ENCODE measurements around the gene NRXN3.

The NRXN3 gene

DNA sequence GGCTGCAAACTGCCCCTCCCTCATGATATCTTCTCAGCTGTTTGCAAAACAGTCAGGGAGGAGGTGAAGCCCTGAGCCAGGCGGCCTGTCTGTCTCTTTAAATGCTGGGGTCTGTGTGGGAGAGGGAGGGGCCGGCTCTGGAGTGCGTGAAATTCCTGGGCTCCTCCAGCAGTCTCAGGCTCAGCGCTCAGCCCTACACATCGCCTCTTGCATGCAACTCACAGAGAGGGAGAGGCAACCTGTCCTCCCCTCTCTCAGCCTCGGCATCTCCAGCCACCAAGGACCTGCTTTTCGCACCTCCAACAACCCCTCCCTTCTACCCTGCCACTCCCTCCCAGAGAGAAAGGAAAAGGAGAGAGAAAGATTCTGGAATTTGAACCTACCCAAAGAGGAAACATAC is at the start of gene NRXN3:
Gene NRXN3 (plus strand): TSS at position 171 of the 400 bp plus-strand sequence. CDS start 72,721 bp downstream, outside the sequence.
- H3K4me1 Mint-ChIP-seq, result no peaks in the 10 kb centered on the region
- peaks cover 6% of the 10 kb centered on the region for H3K9me3 Mint-ChIP-seq
- no peak for DNase-seq
- peaks cover 3% of the 10 kb centered on the region for H3K27me3 Mint-ChIP-seq
- no peak within 1 kb of the TSS for H3K4me3 Mint-ChIP-seq
- no peaks in the 10 kb centered on the region for H3K36me3 Mint-ChIP-seq
- H3K27ac Mint-ChIP-seq, result no peak within 1 kb of the TSS
- CTCF ChIA-PET, result no interaction called here

DNA sequence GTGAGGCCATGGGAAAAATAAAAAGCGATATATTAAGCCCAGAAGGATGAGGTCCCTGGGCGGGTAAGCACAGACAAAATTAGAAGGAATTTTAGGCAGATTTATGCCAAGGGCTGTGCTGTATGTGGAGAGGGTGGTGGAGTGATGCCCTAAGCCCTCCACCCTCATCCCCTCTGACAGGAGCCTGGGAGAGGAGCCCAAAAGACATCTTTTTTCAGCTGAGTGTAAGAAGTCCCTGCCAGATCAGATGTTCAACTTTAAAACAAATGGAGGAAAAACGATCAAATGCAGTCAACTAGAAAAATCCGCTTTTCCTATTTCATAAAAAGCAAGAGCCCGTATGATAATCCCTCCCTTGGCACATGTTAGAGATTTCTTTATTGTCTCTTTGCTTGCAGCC is 47.7 kb upstream of the NRXN3 start:
- H3K27ac Mint-ChIP-seq, result no peak overlapping the region

DNA sequence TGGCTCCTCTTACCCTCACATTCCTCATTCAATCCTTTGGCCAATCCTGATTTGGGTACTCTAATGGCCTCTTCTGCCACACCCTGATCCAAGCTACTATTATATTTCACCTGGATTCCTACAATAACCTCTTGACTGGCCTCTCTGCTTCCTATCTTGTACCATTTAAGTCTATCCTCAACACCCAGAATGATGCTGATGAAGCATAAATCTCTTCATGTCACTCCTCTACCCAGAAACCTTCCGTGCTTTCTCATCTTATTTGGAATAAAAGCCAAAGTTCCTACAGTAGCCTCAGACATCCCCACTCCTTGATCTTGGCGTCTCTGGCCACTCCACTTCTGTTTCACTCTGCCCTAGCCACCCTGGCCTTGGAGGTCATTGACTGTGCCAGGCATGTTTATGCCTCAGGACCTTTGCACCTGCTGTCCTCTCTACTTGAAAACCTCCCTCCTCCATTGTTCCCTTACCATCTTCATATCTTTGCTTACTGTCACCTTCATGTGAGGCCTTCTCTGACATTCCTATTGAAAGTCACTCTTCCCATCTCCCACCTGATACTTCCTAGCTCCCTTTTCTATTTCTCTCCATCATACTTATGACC is 46.4 kb upstream of the NRXN3 start:
- no peak overlapping the region for H3K4me3 Mint-ChIP-seq
- no peak overlapping the region for H3K27ac Mint-ChIP-seq
- H3K4me1 Mint-ChIP-seq, result no peaks in the 10 kb centered on the region
- H3K9me3 Mint-ChIP-seq, result no peaks in the 10 kb centered on the region
- no peaks in the 10 kb centered on the region for H3K27me3 Mint-ChIP-seq
- CTCF ChIA-PET, result no interaction called here
- DNase-seq, result no peak
- no peaks in the 10 kb centered on the region for H3K36me3 Mint-ChIP-seq

More for the DNA sequence above, 47.7 kb upstream of the NRXN3 start:
- Mint-ChIP-seq H3K27me3 (no peaks in the 10 kb centered on the region), H3K4me3 (no peak overlapping the region), H3K9me3 (no peaks in the 10 kb centered on the region), H3K4me1 (no peaks in the 10 kb centered on the region), H3K36me3 (no peaks in the 10 kb centered on the region)
- no peak for DNase-seq
- CTCF ChIA-PET, result no interaction called here

DNA sequence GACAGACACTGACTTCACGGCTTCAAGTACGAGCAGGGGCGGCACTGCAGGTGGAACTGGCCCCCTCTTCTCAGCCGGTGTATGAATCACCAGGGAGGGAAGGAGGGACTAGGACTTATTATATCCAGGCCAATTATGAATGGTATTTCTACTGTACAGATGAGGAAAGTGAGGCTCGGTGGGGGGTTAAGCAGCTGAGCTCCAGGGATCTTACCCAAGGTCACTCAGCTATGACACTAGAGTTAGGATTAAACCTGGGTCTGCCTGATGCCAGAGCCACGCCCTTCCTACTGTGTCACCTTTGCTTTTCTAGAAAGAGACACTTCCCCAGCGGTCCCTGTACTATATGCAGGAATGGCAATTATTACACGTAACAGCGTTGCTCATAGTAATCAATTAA is 42.2 kb upstream of the NRXN3 start:
- DNase-seq, result no peak
- H3K27ac Mint-ChIP-seq, result no peak overlapping the region
- H3K4me3 Mint-ChIP-seq, result no peak overlapping the region
- no peaks in the 10 kb centered on the region for H3K9me3 Mint-ChIP-seq
- H3K4me1 Mint-ChIP-seq, result no peaks in the 10 kb centered on the region
- H3K36me3 Mint-ChIP-seq, result no peaks in the 10 kb centered on the region
- CTCF ChIA-PET, result no interaction called here
- H3K27me3 Mint-ChIP-seq, result peaks cover 3% of the 10 kb centered on the region

DNA sequence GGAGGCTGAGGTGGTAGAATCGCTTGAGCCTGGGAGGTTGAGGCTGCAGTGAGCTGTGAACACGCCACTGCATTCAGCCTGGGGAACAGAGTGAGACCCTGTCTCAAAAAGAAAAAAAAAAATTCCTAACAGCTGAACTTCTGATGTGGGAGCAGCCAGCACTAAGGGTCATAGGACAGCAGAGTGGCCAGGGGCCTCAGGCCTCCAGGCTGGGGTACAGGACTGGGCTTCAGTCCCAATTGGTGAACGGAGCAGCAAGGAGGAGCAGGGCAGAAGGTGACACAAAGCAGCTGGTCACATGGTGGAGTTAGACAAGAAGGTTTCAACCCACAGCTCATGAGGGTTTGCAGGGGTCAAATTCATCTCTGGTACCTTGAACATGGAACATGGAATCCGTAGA is 40.8 kb upstream of the NRXN3 start:
- Mint-ChIP-seq H3K36me3 (no peaks in the 10 kb centered on the region), H3K4me3 (no peak overlapping the region), H3K9me3 (no peaks in the 10 kb centered on the region), H3K4me1 (no peaks in the 10 kb centered on the region), H3K27me3 (peaks cover 3% of the 10 kb centered on the region), H3K27ac (no peak overlapping the region)
- CTCF ChIA-PET, result no interaction called here
- no peak for DNase-seq

DNA sequence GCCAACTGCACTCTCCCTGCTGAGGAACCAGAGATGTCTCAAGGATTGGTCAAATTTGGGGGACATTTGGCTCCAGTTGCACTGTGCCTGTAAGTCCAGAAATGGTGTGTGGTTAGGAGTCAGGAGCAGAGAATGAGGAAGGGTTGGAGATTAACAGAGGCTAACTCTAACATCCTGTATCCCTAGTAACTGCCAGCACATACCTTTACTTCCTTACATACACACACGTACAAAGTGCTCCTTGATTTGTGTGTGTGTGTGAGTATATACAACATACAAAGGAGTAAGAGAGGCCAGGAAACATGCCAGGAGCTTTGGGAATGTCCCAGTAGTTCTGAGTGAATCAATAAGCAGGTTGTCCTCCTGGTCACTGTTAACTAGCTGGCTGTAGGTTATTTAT is 39.8 kb upstream of the NRXN3 start:
- CTCF ChIA-PET, result no interaction called here
- Mint-ChIP-seq H3K9me3 (no peaks in the 10 kb centered on the region), H3K36me3 (no peaks in the 10 kb centered on the region), H3K4me3 (no peak overlapping the region), H3K27ac (no peak overlapping the region), H3K27me3 (peaks cover 3% of the 10 kb centered on the region), H3K4me1 (no peaks in the 10 kb centered on the region)
- DNase-seq, result no peak

DNA sequence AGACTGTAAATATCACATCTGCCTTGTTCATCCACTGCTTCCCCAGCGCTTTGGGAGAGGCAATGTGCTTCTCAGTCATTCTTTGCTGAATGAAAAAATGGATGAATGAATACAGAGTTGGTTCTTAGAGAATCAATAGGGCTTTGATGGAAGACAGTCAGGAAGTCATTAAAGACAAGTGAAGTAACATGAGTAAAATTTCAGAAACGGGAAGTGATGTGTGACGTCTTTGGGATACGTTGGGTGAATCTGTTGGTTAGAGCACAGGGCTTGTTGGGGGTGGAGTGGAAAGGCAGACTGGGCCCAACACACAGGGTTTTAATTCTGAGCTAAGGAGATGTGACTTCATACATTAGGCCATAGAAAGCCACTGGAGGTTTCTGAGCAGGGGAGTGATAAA is 39.0 kb upstream of the NRXN3 start:
- peaks cover 3% of the 10 kb centered on the region for H3K27me3 Mint-ChIP-seq

DNA sequence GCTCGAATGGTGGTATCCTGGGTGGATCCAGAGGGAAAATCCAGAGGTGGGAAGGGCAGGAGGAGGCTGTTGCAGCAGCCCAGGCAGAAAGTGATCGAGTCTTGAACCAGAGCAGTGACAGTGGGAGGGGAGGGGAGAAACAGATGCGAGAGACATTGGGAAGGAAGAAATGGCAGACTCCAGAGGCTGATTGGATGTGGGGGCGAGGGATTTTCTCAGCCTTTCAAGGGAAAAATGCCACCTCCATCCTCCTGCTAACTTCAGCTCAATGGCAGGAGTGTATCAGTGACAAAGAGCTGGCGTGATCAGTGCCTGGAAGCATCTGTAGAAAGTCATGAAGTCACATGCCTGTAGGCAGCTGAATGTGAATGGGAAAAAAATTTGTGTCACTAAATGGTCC is 38.6 kb upstream of the NRXN3 start:
- H3K9me3 Mint-ChIP-seq, result no peaks in the 10 kb centered on the region
- H3K4me3 Mint-ChIP-seq, result no peak overlapping the region
- CTCF ChIA-PET, result no interaction called here
- DNase-seq, result no peak
- no peaks in the 10 kb centered on the region for H3K36me3 Mint-ChIP-seq
- peaks cover 3% of the 10 kb centered on the region for H3K27me3 Mint-ChIP-seq
- H3K27ac Mint-ChIP-seq, result no peak overlapping the region
- H3K4me1 Mint-ChIP-seq, result no peaks in the 10 kb centered on the region

More for the DNA sequence above, 39.0 kb upstream of the NRXN3 start:
- no peak for DNase-seq
- H3K9me3 Mint-ChIP-seq, result no peaks in the 10 kb centered on the region
- H3K27ac Mint-ChIP-seq, result no peak overlapping the region
- CTCF ChIA-PET, result no interaction called here
- no peaks in the 10 kb centered on the region for H3K36me3 Mint-ChIP-seq
- H3K4me1 Mint-ChIP-seq, result no peaks in the 10 kb centered on the region
- no peak overlapping the region for H3K4me3 Mint-ChIP-seq

DNA sequence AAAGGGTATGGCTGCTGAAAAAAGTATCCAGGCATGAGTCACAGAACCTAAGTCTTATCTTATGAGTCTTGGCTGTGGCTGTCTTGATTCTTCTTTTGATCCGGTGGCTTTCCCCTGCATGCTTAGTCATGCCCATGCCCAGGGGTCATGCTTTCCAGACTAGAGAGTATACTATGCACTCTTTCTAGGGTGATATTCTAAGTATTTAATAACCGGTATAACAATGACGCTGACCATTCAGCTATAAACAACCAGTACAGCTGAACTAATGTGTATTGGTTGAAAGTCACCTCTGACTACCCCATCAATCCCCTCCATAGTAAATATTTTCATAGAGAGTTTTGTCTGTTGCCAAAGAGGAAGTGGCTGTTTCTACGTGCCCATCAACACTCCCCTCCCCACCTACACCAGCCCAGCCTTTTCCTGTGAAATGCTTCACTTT is 34.7 kb upstream of the NRXN3 start:
- peaks cover 3% of the 10 kb centered on the region for H3K27me3 Mint-ChIP-seq
- no peak overlapping the region for H3K4me3 Mint-ChIP-seq
- no peaks in the 10 kb centered on the region for H3K36me3 Mint-ChIP-seq
- no peaks in the 10 kb centered on the region for H3K9me3 Mint-ChIP-seq
- CTCF ChIA-PET, result no interaction called here
- no peak for DNase-seq
- no peaks in the 10 kb centered on the region for H3K4me1 Mint-ChIP-seq
- H3K27ac Mint-ChIP-seq, result no peak overlapping the region

DNA sequence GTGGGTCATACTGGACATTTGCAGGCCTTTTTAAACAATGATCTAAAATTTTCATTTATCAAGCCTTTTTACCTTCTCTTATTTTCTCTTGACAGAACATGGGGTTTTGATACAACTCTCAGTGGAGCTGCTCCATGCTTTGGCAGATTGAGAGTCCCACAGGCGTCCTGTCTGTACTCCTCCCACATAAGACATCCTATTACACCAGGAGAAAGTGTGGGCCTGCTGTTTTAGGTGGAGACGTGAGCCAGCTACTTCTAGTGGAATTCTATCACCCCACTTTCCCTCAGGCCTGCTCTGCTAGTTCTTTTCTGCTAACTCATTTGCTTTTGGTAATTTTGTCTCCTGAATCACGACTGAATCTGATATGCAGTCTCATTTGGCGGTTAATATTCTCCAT is 33.5 kb upstream of the NRXN3 start:
- CTCF ChIA-PET, result no interaction called here
- no peak overlapping the region for H3K27ac Mint-ChIP-seq
- no peaks in the 10 kb centered on the region for H3K9me3 Mint-ChIP-seq
- H3K4me1 Mint-ChIP-seq, result no peaks in the 10 kb centered on the region
- no peaks in the 10 kb centered on the region for H3K36me3 Mint-ChIP-seq
- no peak overlapping the region for H3K4me3 Mint-ChIP-seq
- no peaks in the 10 kb centered on the region for H3K27me3 Mint-ChIP-seq
- no peak for DNase-seq

DNA sequence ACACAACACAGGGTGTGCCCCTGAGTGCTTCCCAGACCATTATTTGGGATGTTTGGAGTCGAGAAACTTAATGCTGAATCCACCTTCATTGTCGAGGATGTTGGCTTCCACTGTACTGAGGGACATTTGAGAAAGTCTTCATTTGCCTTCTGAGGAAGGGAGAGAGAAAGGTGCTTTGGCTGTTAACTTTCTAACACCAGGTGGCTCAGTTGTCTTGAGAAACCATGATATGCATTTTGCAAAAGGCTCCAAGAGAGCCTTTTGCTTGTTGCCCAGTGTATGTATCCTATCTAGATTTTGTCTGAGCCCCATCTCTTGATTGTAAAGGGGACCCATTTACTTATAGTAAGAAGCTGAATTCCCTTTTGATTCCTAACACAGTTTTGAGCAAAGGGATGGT is 28.6 kb upstream of the NRXN3 start:
- no peaks in the 10 kb centered on the region for H3K27me3 Mint-ChIP-seq
- no peaks in the 10 kb centered on the region for H3K9me3 Mint-ChIP-seq
- no peaks in the 10 kb centered on the region for H3K36me3 Mint-ChIP-seq
- CTCF ChIA-PET, result no interaction called here
- H3K27ac Mint-ChIP-seq, result no peak overlapping the region
- no peaks in the 10 kb centered on the region for H3K4me1 Mint-ChIP-seq
- no peak overlapping the region for H3K4me3 Mint-ChIP-seq
- no peak for DNase-seq

DNA sequence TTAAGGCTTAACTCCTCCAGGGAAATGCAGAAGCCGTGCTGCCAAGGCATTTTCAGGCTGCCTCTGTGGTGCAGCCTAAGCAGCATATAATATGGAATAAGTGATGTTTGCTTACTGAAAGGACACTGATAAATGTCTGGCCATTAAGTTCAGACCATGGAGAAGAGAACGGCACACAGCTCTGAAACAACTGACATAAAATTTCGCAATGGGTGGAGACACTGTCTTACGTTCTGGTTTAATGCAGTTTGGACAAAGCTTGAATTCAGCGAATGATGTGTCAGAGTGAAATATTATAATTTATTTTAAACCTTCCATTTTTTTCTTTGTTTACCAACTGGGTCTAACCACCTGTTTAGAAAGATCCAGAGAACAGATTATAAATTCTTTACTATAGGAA is 27.2 kb upstream of the NRXN3 start:
- no peak for DNase-seq
- no peak overlapping the region for H3K27ac Mint-ChIP-seq
- no peaks in the 10 kb centered on the region for H3K27me3 Mint-ChIP-seq
- H3K36me3 Mint-ChIP-seq, result no peaks in the 10 kb centered on the region
- CTCF ChIA-PET, result no interaction called here
- no peak overlapping the region for H3K4me3 Mint-ChIP-seq
- H3K4me1 Mint-ChIP-seq, result no peaks in the 10 kb centered on the region
- no peaks in the 10 kb centered on the region for H3K9me3 Mint-ChIP-seq

DNA sequence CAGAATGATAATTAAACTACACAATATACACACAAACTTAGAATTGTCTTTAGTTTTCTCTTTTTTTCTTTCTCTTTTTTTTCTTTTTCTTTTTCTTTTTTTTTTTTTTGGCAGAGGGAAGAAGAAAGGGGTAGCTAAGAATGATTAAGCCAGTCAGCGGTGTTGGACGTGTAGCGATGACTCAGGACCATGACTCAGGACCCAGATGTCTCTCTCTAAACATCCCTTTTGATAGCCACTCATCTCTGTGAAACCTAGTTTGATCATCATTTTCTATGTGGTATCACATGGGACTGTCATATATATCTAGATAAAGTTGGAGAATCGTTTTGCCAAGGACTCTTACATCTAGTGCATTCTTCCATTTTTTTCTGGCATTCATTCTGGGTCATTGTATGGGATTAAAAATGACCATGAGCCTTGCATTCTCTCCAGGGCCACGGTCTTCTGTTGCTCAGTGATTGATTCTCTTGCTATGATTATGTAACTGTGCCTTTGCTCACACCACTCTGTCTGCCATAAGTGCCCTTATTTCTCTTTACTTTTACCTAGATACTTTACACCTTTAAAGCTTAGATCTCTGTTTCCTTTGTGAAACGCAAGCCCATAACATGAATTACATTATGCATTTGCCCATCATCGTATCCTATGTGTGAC is 26.6 kb upstream of the NRXN3 start:
- DNase-seq, result no peak
- CTCF ChIA-PET, result no interaction called here
- no peak overlapping the region for H3K27ac Mint-ChIP-seq
- H3K4me3 Mint-ChIP-seq, result no peak overlapping the region
- H3K36me3 Mint-ChIP-seq, result no peaks in the 10 kb centered on the region
- H3K9me3 Mint-ChIP-seq, result no peaks in the 10 kb centered on the region
- no peaks in the 10 kb centered on the region for H3K27me3 Mint-ChIP-seq
- no peaks in the 10 kb centered on the region for H3K4me1 Mint-ChIP-seq

DNA sequence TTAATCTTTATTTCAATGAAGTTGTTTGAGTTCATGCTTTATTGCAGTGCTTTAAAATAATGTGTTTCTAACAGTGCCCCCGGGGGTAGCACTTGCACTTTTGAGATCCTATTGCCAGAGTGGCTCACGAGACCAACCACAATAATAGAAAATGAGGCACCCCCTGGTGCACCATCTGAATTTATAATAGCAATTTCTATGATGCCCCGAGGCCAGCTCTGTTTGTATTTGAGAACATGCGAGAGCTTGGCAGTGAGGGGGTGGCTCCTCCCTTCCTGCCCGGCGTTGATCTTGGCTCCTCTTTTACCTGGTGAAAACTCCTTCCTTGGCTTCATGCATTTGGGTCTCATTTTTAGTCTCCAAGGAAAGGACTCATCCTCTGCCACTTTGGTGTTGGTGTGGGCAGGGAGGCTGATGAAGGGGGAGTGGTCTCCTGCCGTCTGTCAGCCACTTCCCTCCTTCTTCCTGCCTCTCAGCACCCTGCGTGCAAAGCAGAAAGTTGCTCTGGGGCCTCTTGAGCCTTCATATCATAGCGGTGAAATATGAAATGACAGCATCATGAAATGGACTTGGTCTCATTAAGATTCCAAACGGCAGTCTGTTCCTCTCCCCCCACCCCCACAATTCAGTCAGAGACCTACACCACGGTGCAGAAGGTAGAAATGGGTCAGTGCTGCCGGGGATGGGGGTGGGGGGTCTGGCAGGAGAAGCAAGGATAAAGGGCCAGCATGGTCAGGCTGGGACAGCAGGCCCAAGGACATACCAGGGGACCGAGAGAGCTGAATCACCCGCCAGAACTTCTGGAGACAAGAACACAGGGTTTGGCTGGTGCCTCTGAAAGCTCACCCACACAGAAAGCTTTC is 17.7 kb upstream of the NRXN3 start:
- Mint-ChIP-seq H3K9me3 (no peaks in the 10 kb centered on the region), H3K27me3 (no peaks in the 10 kb centered on the region), H3K36me3 (no peaks in the 10 kb centered on the region), H3K27ac (no peak overlapping the region), H3K4me1 (no peaks in the 10 kb centered on the region), H3K4me3 (no peak overlapping the region)
- CTCF ChIA-PET, result no interaction called here
- no peak for DNase-seq

DNA sequence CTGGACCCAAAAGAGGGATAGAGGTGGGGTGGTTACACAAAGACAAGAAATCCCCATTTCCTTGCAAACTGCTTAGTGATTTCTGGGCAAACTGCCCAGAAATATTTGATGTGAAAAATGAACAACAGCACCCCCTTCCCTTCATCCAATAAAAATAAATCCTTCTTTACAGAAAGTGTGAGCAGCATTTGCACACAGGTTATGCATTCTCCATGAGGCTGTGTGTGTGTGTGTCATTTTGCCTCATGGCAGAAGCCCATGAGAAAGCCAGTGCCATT is 17.2 kb upstream of the NRXN3 start:
- Mint-ChIP-seq H3K27me3 (no peaks in the 10 kb centered on the region), H3K4me3 (no peak overlapping the region), H3K27ac (no peak overlapping the region), H3K9me3 (no peaks in the 10 kb centered on the region), H3K4me1 (no peaks in the 10 kb centered on the region), H3K36me3 (no peaks in the 10 kb centered on the region)
- CTCF ChIA-PET, result no interaction called here
- no peak for DNase-seq
